GM12872 (cell line): Measurements from ENCODE around the gene RBPJ.

Experiments
- CTCF ChIP-seq: IDR thresholded peaks from 3 replicates; pipeline ENCODE4 v1.5.1; 2011; ENCODE audit warnings: low read depth, mild to moderate bottlenecking, low read length, moderate library complexity; ENCODE audit not compliant: insufficient read depth

Gene RBPJ

GRCh38 chr4:26356081-26356501 is 35.3 kb downstream of the RBPJ start:
- no peak for TF ChIP-seq CTCF

- no peak for TF ChIP-seq CTCF
These were observed 39.5 kb downstream of the RBPJ start for GRCh38 chr4:26360273-26360672.

- no peak for TF ChIP-seq CTCF
These were observed 40.0 kb downstream of the RBPJ start for GRCh38 chr4:26360864-26361263.

GRCh38 chr4:26361297-26361696 is 40.5 kb downstream of the RBPJ start:
- TF ChIP-seq CTCF: no peak

GRCh38 chr4:26362745-26363439 is 42.1 kb downstream of the RBPJ start:
- TF ChIP-seq CTCF: no peak

- no peak for TF ChIP-seq CTCF
These were observed 44.8 kb downstream of the RBPJ start for GRCh38 chr4:26365537-26366150.

- no peak for TF ChIP-seq CTCF
These were observed 47.0 kb downstream of the RBPJ start for GRCh38 chr4:26367811-26368210.
